ENCODE data around the gene MRPS30. TPM values are rescaled to one million over a fixed set of nuclear protein-coding genes. Genes with fewer than 3 reads are reported as not detected.
A peak's percentile ranks its signal among the peaks of the same experiment; 100 is the strongest.
"Not testable (repeated sequence)": the region's sequence is repeated elsewhere in the genome, so short reads cannot be mapped to it uniquely, and the experiment has no call there.

The MRPS30 gene
- 10 to 100 TPM; 38.0 to 60.3 (median 49.5) TPM for total RNA-seq

DNA sequence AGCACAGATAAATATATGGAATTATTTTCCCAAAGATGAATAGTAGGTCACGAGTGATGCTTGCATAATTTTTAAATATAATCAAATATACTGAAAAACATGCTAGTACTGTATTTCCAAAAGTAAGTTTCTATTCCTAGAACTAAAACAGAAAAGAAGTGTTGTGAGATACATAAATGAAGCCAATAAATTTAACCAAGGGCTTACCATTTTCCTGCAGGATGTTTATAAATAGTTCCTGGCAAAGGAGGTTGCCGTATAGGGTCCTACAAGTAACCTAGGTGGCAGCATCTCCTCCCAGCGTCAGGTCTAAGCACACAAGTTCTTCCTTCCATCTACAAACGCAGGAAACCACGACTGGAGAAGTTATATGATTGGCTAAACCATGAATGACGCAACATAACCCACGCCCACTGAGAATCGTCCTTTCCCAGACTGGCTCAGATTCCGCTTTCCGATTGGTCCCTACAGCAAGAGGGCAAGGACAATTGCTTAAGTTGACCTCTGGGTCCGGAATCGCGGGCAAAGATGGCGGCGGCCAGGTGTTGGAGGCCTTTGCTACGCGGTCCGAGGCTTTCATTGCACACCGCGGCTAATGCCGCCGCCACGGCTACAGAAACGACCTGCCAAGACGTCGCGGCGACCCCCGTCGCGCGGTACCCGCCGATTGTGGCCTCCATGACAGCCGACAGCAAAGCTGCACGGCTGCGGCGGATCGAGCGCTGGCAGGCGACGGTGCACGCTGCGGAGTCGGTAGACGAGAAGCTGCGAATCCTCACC lies at the start of gene MRPS30:
TSS of gene MRPS30 (plus strand) at position 513 of the 780 bp plus-strand sequence. CDS start at position 529, 16 bp downstream.
- peak within 1 kb of the TSS; percentile 92 to 95 (median 93) for H3K27ac ChIP-seq
- intact Hi-C loops (cut with DNase I), result no loop called here
- no peaks in the 10 kb centered on the region for H3K27me3 ChIP-seq
- WGBS, 2 donors, result 2 to 5% methylated on average over 6 to 18 of the region's 47 CpGs
- TF ChIP-seq, protein P1, sequence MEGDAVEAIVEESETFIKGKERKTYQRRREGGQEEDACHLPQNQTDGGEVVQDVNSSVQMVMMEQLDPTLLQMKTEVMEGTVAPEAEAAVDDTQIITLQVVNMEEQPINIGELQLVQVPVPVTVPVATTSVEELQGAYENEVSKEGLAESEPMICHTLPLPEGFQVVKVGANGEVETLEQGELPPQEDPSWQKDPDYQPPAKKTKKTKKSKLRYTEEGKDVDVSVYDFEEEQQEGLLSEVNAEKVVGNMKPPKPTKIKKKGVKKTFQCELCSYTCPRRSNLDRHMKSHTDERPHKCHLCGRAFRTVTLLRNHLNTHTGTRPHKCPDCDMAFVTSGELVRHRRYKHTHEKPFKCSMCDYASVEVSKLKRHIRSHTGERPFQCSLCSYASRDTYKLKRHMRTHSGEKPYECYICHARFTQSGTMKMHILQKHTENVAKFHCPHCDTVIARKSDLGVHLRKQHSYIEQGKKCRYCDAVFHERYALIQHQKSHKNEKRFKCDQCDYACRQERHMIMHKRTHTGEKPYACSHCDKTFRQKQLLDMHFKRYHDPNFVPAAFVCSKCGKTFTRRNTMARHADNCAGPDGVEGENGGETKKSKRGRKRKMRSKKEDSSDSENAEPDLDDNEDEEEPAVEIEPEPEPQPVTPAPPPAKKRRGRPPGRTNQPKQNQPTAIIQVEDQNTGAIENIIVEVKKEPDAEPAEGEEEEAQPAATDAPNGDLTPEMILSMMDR (IDR thresholded peaks at IDR 0.05), result peak in 2 of 6 experiments; percentile 17 to 22
- peak in 3 of 4 donors; percentile 28 to 66 (median 53) for TF ChIP-seq POLR2A (IDR thresholded peaks at IDR 0.05)
- H3K4me1 ChIP-seq, result peaks cover 0 to 43% (median 14%) of the 10 kb centered on the region in 3 donors
- no peaks in the 10 kb centered on the region for H3K9me3 ChIP-seq
- DNase-seq, result peak; percentile 68
- H3K36me3 ChIP-seq, result peaks cover 0 to 28% (median 0%) of the 10 kb centered on the region in 3 donors
- peak within 1 kb of the TSS; percentile 76 to 100 (median 98) for H3K4me3 ChIP-seq

DNA sequence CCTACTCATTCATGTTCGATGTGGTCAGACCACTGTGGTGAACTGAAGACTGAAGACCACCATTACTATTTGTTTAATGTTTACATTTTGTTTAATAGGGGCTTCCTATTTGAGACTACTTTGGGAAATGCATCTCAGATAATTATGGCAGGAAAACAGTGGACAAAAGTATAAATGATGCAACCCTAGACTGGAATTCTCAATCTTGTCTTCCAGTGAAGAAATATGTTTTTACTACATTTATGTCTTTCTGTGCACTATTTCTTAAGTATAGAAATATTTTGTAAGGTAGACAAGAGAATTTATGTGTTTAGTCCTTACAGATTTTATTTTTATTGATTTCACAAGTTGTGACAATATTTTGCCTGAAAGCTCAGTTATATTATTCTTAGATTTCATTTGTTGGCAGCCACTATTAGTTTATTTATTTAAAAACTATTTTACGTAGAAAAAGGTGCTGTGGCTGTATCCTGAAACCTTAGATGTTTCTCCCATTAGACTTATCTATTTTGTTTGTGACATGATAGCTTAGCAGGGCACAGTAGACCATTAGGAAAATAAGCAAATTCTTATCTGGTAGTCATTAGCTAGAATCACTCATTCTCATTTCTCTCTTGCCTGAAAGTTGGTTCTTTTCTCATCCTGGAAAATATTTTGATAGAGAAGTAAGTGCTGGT lies 39.4 kb upstream of the MRPS30 start:
- no peaks in the 10 kb centered on the region for H3K36me3 ChIP-seq
- no peaks in the 10 kb centered on the region for H3K4me1 ChIP-seq
- no peaks in the 10 kb centered on the region for H3K9me3 ChIP-seq
- no peak overlapping the region for H3K27ac ChIP-seq
- no peak for DNase-seq
- intact Hi-C loops (cut with DNase I), result no loop called here
- no peaks in the 10 kb centered on the region for H3K27me3 ChIP-seq
- WGBS, 2 donors, result 44 to 57% methylated on average over 2 of the region's 2 CpGs
- no peak overlapping the region for H3K4me3 ChIP-seq
- TF ChIP-seq POLR2A (IDR thresholded peaks at IDR 0.05), result no peak
- TF ChIP-seq, protein P1 (IDR thresholded peaks at IDR 0.05), result no peak

DNA sequence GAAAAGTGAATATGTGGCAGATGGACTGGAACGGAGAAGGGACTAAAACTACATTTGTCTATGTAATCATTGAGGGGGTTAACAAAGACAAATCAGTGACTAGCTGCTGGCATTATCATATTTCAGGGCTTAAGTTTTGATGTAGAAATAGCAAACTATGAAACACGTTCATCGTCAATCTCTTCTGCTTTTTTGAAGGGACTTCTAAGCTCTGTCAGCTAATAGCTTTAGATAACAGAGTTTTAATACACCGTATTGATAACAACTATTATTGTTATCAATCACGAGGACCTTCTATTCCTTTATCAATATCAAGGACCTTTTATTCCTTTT lies 38.9 kb upstream of the MRPS30 start:
- WGBS, 2 donors, result 67 to 69% methylated on average over 5 of the region's 5 CpGs
- Histone ChIP-seq H3K9me3 (no peaks in the 10 kb centered on the region), H3K27ac (no peak overlapping the region), H3K4me3 (no peak overlapping the region), H3K27me3 (no peaks in the 10 kb centered on the region), H3K36me3 (no peaks in the 10 kb centered on the region), H3K4me1 (no peaks in the 10 kb centered on the region)
- intact Hi-C loops (cut with DNase I), result no loop called here
- DNase-seq, result no peak
- no peak for TF ChIP-seq POLR2A (IDR thresholded peaks at IDR 0.05)
- TF ChIP-seq, protein P1 (IDR thresholded peaks at IDR 0.05), result no peak

DNA sequence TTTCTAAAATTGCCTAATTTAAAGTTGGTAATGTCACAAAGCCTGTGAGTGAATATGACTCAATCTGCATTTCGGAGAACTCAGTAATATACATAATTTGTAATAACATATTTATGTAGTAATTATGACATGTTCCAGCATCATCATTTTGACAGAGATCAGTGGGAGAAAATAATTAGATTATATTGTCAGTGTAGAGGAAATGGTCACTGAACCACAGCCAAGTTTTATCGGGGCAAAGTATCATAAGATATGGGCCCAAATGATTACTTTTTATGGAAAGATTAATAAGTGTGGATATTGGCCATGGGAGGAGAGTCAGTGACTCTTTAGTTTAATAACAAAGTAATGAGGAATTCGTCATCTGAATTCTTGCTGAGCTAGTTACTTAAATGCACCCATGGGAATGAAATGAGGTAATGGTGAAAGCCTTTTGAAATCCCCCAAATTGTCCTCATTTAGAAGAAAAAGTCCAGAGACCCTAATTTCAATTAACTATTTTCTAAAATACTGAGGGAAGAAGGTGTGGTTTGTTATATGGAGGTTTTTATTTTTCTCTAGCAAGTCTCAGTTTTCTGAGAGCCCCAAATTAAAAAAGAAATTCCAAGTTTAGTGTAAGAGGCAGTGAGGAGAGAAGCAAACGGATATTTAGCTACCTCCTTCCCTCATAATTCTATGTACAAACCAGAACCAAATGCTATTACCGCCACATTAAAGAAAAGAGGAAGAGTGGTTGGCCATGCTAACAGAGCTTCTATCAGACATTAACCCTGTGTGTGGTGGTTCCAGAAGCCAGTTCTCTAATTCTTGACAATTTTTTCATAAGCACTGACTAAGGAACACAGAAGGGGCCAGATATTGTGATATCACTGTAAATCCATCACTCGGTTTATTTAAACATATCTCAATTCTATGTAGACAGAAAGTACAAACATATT lies 37.7 kb upstream of the MRPS30 start:
- no peaks in the 10 kb centered on the region for H3K4me1 ChIP-seq
- no peaks in the 10 kb centered on the region for H3K36me3 ChIP-seq
- H3K4me3 ChIP-seq, result no peak overlapping the region
- H3K27ac ChIP-seq, result no peak overlapping the region
- no peak for TF ChIP-seq POLR2A (IDR thresholded peaks at IDR 0.05)
- TF ChIP-seq, protein P1 (IDR thresholded peaks at IDR 0.05), result no peak
- no peaks in the 10 kb centered on the region for H3K9me3 ChIP-seq
- intact Hi-C loops (cut with DNase I), result no loop called here
- no peaks in the 10 kb centered on the region for H3K27me3 ChIP-seq
- WGBS, 2 donors, result 47 to 56% methylated on average over 6 of the region's 6 CpGs
- no peak for DNase-seq

DNA sequence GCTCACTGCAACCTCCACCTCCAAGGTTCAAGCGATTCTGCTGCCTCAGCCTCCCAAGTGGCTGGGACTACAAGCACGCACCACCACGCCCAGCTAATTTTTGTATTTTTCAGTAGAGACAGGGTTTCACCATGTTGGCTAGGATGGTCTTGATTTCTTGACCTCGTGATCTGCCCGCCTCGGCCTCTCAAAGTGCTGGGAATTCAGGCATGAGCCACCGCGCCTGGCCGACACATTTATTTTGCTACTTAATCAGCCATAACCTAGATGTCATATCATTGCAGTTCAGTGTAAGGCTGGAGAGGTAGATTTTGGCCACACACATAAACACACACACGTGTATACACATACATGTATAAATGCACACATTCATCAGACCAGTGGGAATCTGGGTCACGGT lies 36.4 kb upstream of the MRPS30 start:
- H3K36me3 ChIP-seq; H3K27me3 ChIP-seq; DNase-seq; H3K9me3 ChIP-seq; intact Hi-C loops (cut with DNase I); H3K4me1 ChIP-seq; H3K27ac ChIP-seq; H3K4me3 ChIP-seq: not testable (repeated sequence)
- 83 to 94% methylated on average over 8 to 11 of the region's 11 CpGs for WGBS, 2 donors
